Activated T-cell treated with anti-CD3 and anti-CD28 coated beads, Interleukin-2, amount 50 U/mL, for 1 hour (primary cell): ENCODE results near the gene UTP25.
"Not testable (repeated sequence)": the region's sequence is repeated elsewhere in the genome, so short reads cannot be mapped to it uniquely, and the experiment has no call there.

Source experiments
- DNase-seq: peaks from one replicate; pipeline ENCODE4 v3.0.0-alpha.2; 2020

UTP25 gene

GRCh38 chr1:209900734-209901133, 73.0 kb downstream of the UTP25 start:
- DNase-seq: no peak

GRCh38 chr1:209901211-209901610, 73.4 kb downstream of the UTP25 start:
- no peak for DNase-seq

GRCh38 chr1:209904774-209905173, 77.0 kb downstream of the UTP25 start:
- DNase-seq: not testable (repeated sequence)
